Measurements from ENCODE around the gene KNOP1.
A peak's percentile ranks its signal among the peaks of the same experiment; 100 is the strongest.

Gene KNOP1

DNA sequence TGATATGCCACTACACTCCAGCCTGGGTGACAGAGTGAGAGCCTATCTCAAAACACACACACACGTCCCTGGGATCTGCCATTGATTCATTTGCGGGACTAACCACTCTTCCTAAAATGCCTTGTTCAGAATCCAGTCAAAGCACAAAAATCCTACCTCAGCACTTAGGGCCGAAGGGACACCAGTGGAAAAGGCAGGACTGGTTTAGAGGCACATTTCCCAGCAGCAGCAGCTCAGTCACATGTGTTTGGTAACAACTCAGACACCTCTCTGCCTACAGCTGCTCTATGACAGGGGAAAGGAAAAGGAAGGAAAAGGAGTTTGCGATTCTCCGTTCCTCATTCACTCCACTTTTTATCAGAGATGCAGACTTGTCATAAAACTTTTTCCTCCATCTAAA is 12.2 kb downstream of the KNOP1 start:
- no peak for DNase-seq

DNA sequence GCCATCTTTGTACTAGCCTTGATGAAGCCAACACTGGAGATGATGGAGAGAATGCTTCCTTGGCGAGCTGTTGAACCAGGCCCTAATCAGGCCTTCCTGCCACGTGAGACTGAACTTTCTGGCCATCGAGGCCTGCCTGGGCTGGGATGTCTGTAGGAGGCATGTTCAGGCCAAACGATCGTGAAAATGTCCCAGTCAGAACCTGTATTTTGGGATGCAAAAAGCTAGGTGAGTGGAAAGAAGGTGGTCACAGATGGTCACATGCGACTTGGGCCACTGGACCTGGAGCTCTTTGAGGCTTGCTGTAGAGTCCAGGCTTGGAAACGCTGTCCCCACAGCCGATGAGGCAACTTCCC is 12.9 kb downstream of the KNOP1 start:
- no peak for DNase-seq

DNA sequence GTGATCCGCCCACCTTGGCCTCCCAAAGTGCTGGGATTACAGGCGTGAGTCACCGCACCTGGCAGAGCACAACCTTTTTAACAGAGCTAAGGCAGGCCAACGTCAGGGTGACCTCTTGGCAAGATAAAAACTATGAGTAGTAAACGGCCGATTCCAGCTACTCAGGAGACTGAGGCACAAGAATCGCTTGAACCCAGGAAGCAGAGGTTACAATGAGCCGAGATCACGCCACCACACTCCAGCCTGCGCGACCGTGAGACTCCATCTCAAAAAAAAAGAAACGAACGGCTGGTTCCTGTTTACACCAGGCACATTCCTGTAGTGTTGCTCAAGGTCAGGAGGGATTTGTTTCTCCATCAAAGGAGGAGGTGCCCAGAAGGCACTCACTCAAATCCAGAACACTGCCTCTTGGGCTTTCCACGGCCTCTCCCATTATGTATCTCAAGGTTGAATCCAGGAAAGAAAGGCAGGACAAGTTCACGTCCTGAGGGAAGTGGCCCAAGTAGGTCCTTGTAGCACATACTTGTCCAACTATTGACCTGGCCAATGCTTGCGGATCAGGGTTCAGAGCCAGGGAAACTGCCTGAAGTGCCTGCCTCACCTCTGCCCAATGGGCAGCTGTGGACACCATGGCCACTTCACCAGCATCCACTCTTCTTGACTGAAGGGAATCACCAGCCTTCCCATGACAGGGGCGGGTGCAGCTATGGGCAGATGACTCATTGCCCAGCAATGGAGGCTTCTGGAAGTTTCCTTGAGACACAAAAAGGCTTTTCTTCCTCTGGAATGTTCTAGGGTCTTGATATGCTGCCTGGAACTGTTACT is 13.5 kb downstream of the KNOP1 start:
- no peak for DNase-seq

DNA sequence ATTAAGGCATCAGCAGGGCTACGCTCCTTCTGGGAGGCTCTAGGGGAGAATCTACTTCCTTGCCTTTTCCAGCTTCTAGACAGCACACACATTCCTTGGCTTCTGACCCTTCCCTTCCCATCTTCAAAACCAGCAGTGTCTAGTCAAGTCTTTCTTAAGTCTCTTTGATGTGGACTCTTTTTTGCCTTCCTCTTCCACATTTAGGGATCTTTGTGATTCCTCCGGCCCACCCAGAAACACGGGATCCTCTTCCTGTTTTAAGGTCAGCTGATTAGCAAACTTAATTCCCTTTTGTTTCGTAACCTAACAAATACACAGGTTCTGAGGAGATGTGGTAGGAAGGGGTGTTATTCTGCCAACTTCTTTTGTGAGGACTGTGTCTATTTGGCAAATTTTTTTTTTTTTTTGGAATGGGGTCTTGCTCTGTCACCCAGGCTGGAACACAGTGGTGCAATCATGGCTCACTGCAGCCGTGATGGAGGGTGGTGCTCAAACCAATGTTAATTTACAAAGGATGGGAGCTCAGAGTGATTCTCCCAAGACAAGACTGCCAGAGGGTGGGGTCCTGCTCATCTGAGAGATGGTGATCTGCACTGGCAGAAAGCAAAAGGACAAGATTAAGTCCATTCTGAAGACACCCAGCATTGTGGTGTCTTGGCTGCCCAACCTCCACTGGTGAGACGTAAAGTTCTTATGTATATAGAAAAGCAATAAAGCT is 14.7 kb downstream of the KNOP1 start:
- no peak for DNase-seq

DNA sequence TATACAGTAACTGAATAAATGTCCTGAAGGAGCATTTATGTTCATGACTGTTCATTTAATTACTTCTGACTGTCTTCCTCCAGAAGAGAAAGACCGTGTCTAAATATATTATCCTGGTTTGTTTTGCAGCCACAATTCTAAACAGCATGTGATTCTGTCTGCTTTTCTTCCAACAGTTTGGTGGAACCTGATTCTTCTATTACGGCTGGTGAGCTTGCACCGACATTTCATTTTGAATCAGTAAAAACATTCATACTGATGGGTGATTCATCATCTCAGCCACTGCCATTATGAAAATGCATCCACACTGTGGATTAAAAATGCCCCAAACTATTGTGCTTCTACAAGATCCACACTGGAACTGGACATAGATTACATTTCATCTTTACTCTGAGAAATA is 16.9 kb downstream of the KNOP1 start:
- no peak for DNase-seq

DNA sequence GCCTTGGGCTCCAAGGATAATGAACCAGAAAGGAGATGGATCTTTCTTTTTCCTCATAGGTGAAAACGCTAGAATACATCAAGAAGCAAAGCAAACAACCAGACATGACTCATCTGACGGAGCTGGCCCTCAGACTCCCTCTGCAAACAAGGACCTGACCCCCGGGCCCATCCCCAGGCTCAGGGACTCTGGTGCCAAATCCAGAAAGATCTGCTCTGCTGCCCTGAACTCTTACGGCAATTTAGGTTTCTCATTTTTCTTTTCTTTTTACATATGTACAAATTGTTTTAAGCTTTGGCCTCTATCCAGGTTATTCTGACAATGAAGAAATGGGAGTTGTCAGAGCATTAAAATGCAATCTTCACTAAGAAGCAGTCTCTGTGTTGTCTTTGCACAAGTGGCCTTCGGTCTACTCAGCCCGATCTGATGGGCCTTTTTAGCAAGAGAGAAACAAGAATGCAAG is 17.7 kb downstream of the KNOP1 start:
- no peak for DNase-seq

DNA sequence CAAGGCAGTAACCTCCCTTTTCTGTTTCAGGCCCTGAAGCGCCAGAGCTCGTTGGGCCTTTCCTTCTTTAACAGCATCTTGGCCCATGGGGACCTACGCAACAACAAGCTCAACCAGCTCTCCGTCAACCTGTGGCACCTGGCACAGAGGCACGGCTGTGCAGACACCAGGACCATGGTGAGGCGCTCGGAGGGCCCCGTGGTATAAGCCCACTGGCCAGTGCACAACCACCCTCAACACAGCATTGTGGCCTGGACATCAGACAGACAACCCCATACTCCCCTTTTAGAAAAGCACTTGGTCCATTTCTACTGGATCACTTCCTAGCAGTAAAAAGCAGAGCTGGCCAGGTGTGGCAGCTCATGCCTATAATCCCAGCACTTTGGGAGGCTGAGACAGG is 18.6 kb downstream of the KNOP1 start:
- no peak for DNase-seq

DNA sequence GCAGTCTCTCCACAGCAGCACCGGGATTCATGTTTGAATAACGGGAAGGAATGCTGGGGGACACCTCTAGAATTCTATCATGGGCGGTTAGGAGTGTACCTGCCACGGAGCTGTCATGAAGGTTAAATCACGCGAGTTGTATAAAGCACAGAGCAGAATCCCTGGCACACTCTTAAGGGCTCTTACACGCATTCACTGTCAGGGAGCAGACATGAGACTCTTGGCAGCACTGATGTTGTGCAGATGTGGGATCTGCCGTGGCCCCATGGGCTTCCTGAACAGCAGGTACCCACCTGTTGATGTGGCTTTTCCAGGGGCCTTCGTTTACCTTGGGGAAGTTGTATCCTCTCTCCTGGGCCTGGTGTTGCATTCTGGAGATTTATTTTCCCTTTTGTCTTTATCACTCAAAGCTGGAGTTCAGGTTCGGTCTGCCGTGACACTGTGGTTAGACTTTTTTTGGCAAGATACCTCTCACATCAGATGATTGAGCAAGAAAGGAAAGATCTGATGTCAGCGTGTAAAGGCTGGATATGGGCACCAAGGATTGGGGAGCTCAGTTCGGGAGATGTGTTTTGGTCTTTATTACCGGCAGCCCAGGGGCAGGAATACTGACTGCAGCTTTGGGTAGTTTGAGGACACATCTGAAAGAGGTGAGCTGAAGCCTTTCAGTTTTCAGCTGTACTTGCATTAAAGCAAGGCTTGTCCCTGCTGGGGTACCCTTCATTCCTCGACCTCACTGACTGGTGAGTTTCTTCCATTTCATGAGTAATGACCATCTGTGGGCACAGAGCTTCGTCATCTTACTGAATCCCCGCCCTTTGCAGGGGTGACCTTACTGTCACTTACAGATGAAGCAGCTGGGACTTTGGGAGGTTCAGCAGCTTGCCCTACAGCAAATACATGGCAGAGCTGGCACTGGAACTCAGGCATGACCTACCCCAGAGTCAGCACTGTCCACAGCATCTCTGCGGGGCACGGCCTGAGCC is 19.3 kb downstream of the KNOP1 start:
- no peak for DNase-seq

DNA sequence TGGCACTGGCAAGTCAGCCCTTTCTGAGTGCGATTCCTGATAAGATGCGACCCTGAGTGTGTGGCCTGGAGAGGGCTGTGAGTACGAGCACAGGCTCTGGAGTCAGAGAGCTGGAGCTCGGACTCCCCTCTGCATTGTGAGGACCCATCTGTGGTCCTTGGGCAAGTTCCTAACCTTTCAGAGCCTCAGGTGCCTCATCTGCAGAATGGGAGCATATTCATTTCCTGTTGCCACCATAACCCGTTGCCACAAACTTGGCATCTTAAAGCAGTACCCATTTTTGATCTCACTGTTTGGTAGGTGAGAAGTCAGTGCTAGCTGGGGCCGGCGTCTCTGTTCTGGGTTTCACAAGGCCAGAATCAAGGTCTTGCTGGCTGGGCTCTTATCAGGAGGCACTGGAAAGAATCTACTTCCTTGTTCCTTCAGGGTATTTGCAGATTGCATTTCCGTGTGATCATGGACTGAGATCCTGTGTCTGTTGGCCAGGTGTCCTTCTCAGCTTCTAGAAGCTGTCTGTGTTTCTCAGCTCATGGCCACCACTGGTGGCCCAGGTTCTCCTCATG is 20.2 kb downstream of the KNOP1 start:
- no peak for DNase-seq

DNA sequence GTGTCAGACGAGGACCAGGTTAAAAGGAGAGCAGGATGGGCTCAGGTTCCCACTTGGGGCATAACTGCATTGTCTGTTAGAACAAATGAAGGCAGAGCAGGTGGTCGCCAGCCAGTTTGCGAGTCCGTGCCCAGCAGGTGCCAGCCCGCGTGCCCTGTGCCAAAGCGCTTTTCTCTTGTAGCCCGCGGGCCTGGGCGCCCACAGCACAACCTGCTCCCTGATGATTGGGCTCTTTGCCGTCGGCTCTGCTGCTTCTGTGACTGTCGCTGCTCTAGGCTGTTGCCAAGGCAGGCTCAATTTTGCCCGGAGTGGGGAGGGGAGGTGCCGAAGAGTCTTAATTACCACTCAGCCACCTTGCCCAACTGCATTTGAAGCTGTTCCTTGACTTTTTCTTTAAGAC is 21.1 kb downstream of the KNOP1 start:
- DNase-seq: no peak

DNA sequence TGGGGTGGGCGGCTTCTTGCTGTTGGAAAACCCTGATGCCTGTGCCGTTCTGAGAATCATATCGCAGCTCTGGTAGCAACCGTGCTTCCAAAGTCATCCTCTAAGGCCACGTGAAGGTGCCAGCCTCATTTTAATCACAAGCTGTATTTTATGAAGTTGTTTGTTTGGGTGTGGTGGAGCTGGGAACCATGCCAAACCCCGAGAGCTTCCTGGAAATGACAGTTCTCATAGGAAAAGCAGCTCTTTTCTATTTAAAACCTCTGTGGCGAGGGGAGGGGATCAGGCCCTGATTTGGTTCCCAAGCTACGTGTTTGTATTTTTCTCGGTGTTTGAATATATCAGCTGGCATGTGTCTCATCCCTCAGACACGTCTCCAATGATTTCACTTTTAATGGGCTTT is 21.7 kb downstream of the KNOP1 start:
- peak; percentile 65 for DNase-seq

DNA sequence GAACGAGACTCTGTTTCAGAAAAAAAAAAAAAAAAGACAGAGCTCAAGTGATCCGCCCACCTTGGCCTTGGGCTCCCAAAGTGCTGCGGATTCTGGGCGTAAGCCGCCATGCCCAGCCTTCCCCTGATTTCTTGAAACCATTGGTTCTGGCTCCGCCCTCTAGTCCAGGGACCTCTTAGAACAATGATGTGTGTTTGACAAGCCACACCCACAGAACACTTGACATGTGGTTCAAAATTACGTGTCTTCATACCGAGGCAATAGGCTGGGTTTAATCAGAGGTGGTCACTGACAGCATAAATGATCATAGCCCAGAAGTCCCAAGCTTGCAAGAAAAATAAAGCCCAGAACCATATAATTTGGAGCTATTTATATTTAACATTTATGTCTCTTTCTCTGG is 23.0 kb downstream of the KNOP1 start:
- DNase-seq: no peak

DNA sequence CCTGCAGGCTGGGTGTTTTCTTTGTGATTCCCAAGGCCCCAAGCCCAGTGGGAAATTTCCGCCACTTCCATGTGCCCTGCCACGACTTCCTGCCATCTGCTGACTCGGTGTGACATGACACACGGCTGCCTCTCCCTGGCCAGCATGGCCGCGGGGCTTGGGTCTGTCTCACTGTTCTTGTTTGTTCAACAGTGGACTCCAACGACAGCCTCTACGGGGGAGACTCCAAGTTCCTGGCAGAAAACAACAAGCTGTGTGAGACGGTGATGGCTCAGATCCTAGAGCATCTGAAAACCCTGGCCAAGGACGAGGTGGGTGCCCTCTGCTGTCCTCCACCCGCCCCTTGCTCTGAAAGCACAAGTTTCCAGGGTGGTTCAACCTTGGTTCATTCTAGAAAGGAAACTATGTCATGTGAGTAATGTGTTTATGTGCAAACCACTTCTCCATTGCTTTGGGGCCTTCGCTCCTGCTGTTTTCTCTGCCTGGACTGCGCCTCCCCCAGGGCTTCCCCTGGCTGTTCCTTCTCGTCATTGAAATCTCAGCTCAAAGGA is 26.8 kb downstream of the KNOP1 start:
- no peak for DNase-seq

DNA sequence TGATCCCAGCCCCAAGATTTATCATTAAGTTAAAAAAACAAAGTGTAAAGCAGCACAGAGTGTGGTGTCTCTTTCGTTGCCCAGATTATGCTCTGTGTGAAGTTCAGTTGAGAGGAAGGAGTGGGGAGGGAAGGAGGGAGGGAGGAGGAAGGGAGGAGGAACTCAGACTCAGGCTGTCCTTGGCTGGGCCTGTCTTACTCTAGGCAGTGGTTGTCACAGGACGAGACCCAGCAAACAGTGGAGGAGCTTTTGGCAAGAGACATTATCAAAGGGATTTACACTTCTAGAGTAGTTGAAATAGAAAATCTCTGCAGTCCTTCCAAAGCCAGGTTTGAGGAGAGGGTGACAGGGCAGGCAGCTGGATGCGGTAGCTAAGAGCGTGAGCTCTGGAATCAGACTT is 27.8 kb downstream of the KNOP1 start:
- no peak for DNase-seq

DNA sequence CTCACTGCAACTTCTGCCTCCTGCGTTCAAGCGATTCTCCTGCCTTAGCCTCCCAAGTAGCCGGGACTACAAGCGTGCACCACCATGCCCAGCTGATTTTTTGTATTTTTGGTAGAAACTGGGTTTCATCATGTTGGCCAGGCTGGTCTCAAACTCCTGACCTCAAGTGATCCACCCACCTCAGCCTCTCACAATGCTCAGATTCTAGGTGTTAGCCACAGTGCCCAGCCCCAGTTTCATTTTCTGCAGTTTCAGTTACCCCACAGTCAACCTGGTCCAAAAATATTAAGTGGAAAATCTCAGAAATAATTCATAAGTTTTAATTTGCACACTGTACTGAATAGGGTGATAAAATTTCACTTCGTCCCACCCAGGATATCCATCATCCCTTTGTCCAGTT is 28.7 kb downstream of the KNOP1 start:
- no peak for DNase-seq

DNA sequence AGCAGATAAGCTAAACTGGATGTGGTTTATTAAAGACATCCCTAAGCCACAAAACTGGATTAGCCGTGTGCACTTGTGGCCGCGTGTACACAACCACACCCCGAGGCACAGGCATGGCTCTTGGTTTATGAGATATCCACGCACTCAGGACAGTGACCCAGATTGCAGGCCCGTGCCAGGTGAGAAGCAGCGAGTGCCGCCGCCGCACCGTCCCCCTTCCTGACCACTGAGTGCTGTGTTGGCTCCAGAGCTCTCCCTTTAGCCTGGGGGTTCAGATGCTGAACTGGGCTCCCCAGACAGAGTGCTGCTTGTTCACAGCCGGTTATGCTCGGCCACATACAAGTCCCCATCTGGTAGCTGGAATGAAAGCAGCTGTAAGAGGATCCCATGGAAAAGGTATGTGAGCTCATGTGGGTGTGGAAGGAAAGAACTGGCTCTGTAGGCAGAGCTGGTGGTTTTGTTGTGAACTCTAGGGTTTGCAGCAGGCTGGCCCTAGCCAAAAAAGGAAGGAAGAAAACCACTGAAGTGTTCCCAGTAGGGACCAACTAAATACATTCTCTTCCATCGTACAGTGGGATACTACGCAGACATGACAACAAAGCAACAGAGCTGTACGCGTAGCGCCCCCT is 29.5 kb downstream of the KNOP1 start:
- no peak for DNase-seq

DNA sequence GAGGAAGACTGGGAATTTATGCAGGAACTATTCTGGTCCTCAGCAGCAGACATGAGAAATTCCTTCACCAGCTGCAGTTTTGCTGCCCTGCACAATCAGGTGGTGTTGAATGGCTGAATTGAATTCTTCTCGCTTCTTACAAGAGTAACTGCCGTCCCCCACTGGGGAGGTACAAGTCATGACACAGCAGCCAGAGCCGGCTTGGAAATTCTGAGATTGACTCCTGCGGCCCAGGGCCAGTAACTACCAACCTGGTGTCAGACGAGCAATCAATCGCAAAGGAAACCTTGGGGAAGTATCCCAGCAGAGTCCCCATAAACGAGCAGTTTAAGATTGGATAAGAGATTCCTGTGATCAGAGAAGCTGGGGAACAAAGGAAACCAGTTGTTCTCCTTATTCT is 30.7 kb downstream of the KNOP1 start:
- DNase-seq: no peak

DNA sequence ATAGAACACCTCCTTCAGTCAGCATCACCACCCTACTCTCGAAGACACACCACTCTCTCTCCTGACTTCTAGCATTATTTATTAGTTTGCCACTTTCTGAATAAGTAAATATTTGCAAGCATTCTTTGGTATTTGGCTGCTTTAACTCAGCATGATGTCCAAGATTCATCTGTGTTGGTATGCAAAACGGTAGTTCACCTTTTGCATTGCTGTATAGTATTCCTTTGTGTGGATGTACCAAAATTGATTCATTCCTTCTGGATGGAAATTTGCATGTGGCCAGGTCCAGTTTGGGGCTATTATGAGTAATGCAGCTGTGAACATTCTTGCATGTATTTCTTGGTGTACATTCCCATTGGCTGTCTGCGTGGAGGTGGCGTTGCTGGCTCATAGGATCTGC is 32.9 kb downstream of the KNOP1 start:
- no peak for DNase-seq

DNA sequence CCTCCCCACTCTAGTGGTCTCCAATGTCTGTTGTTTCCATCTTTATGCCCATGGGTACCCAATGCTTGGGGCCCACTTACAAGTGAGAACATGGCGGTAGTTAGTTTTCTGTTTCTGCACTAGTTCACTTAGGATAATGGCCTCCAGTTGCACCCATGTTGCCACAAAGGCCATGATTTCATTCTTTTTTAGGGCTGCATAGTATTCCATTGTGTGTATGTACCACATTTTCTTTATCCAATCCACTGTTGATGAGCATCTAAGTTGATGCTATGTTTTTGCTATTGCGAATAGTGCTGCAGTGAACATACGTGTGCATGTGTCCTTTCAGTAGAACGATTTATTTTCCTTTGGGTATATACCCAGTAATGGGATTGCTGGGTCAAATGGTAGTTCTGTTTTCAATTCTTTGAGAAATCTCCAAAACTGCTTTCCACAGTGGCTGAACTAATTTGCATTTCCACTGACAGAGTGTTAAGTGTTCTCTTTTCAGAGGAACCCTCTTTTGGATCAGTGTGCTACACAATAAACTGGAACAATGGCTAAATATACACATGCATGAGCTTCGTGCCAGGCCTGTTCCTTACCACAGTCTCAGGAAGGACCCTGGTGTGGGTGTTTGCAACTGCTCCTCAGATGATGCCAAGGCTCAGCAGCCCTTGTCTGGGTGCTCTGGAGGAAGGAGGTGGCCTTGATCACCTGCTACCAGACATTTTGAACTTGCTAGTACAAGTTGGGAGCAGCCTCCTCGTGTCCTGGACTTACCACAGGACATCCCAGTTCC is 34.4 kb downstream of the KNOP1 start:
- no peak for DNase-seq

DNA sequence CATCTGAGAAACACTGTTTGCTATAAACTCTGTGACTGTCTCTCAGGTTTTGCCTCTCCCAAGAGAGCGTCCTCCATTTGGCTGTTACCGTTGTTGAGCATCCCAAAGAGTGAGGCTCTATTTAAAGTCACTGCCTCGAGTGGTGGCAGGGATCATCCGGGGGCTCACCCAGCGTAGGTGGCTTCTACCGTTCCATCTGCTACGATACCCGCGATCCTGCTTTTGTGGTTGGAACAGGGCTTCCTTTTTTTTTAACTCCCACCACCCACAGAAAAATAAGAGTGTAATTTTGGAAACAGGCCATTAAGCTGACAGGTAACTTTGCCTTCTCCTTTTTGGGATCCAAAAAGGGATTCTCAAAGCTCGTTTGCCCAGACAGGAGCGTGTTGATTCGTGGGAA is 36.4 kb downstream of the KNOP1 start:
- DNase-seq: no peak

DNA sequence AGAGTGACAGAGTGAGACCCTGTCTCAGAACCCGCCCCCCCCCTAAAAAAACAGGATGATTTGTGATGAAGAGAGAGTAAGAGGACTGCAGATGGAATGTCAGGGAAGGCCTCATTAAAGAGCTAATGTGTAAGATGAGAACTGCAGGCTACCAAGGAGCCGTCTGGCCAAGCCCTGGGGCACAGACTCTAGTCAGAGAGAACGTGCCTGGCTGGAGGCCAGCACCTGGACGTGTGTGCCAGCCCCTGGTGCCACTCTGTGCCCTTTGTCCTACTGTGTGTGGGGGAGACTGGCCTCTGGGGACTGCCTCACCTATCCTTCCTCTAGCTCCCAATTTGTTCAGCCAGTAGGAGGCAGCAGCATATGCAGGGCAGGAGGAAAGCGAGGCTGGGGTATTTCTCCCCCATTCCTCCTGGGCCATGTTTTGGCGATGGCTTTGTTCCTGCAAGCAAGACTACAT is 37.1 kb downstream of the KNOP1 start:
- no peak for DNase-seq

Measured in CD4-positive, alpha-beta T cell treated with Interleukin-17A for 1 hour (primary cell).